OCI-LY7 (cell line): ENCODE results near the gene ZSWIM5. TPM values are rescaled to one million over a fixed set of nuclear protein-coding genes. Genes with fewer than 3 reads are reported as not detected.
A peak's percentile ranks its signal among the peaks of the same experiment; 100 is the strongest.

Experiments
- BruUV-seq: library from RNA; stranded (reverse); fragments of 400-500 nt; replicated peaks from 2 replicates; lab custom pipeline; 2021; lab: Mats Ljungman, UMichigan
- CTCF ChIA-PET: fragments of 300-600 bp; sonication (Branson Sonifier 250); formaldehyde crosslinking; loops from one replicate; lab custom pipeline; 2022; ENCODE audit warnings: antibody characterized with exemption; ENCODE audit not compliant: unreplicated experiment; lab: Charles Lee
- POLR2A ChIA-PET: fragments of 300-600 bp; sonication (Branson Sonifier 250); formaldehyde crosslinking; loops from one replicate; lab custom pipeline; 2022; ENCODE audit warnings: antibody characterized with exemption; lab: Charles Lee
- DNase-seq: peaks from one replicate; pipeline ENCODE4 v3.0.0-alpha.2; 2015; ENCODE audit warnings: low spot score
- H2AFZ ChIP-seq: fragments of 200-600 bp; sonication (generic), shearing (Covaris generic); 2 replicates; pipeline ENCODE4 v1.6.1; 2014; ENCODE audit warnings: mild to moderate bottlenecking, antibody characterized with exemption, low read length, moderate library complexity
- H3K27ac ChIP-seq: fragments of 200-600 bp; sonication (generic); 2 replicates; pipeline ENCODE4 v1.5.1; 2014; ENCODE audit warnings: mixed run types, low read depth, mild to moderate bottlenecking, moderate library complexity, low read length, inconsistent platforms; ENCODE audit not compliant: poor library complexity, severe bottlenecking
- H3K36me3 ChIP-seq: fragments of 200-600 bp; sonication (generic); 2 replicates; pipeline ENCODE4 v1.6.1; 2014; ENCODE audit warnings: mild to moderate bottlenecking, antibody characterized with exemption, low read length, moderate library complexity, mixed read lengths; ENCODE audit not compliant: insufficient read depth
- H3K4me1 ChIP-seq: fragments of 200-600 bp; sonication (generic); 2 replicates; pipeline ENCODE4 v1.5.1; 2014; ENCODE audit warnings: mild to moderate bottlenecking, low read length; ENCODE audit not compliant: insufficient read depth, poor library complexity, severe bottlenecking
- H3K4me2 ChIP-seq: fragments of 200-600 bp; sonication (generic); 2 replicates; pipeline ENCODE4 v1.6.1; 2014; ENCODE audit warnings: mild to moderate bottlenecking, low read length
- H3K4me3 ChIP-seq: fragments of 200-600 bp; sonication (generic); 2 replicates; pipeline ENCODE4 v1.5.1; 2014; ENCODE audit warnings: mild to moderate bottlenecking, low read depth, low read length; ENCODE audit not compliant: poor library complexity, severe bottlenecking
- H3K79me2 ChIP-seq: fragments of 200-600 bp; sonication (generic); 2 replicates; pipeline ENCODE4 v1.6.1; 2016; ENCODE audit warnings: low read depth, mild to moderate bottlenecking, low read length, moderate library complexity, mixed read lengths; ENCODE audit not compliant: insufficient read depth
- H3K9me2 ChIP-seq: fragments of 200-600 bp; sonication (generic); 2 replicates; pipeline ENCODE4 v1.6.1; 2016; ENCODE audit warnings: mild to moderate bottlenecking, low read length, mixed read lengths; ENCODE audit not compliant: insufficient read depth
- H3K9me3 ChIP-seq: fragments of 200-600 bp; sonication (generic); 2 replicates; pipeline ENCODE4 v1.6.1; 2014; ENCODE audit warnings: mild to moderate bottlenecking, mixed run types, low read length, mixed read lengths
- H4K20me1 ChIP-seq: fragments of 200-600 bp; sonication (generic); 2 replicates; pipeline ENCODE4 v1.6.1; 2014; ENCODE audit warnings: mild to moderate bottlenecking, antibody characterized with exemption, low read length, moderate library complexity, mixed read lengths; ENCODE audit not compliant: insufficient read depth
- EZH2phosphoT487 ChIP-seq: fragments of 200-600 bp; sonication (generic); IDR thresholded peaks from 2 replicates; pipeline ENCODE4 v1.6.1; 2018; ENCODE audit warnings: low read depth, borderline replicate concordance, mild to moderate bottlenecking, mixed run types, antibody characterized with exemption, low read length, moderate library complexity, mixed read lengths
- intact Hi-C: fragments of 100-400 bp; cut with micrococcal nuclease; formaldehyde crosslinking; loops from one replicate; pipeline ENCODE4 v1.10.0; 2022; ENCODE audit not compliant: unreplicated experiment
- total RNA-seq, 2 experiments: library from RNA; depleted of rRNA in 1 of 2; stranded (reverse); fragments of >200 nt in 1 of 2; shearing (Covaris generic) in 1 of 2; gene quantifications; 2 replicates each; pipeline ENCODE4 v1.2.3, GENCODE V29; 2014 to 2022
- TF ChIP-seq, protein P1 (sequence below): fragments of 200-600 bp; sonication (generic); conservative IDR thresholded peaks from 2 replicates; pipeline ENCODE4 v1.5.1; 2014; ENCODE audit warnings: mild to moderate bottlenecking, antibody characterized with exemption, low read length, moderate library complexity, mixed read lengths

The ZSWIM5 gene
- total RNA-seq, 2 experiments from 2014 or later, result 0.28 to 0.42 TPM

GRCh38 chr1:45037456-45037855, 168.9 kb downstream of the ZSWIM5 start:
- Histone ChIP-seq H2AFZ (no peak overlapping the region), H3K27ac (no peak overlapping the region), H3K36me3 (no peaks in the 10 kb centered on the region), H3K9me2 (no peaks in the 10 kb centered on the region), H3K9me3 (no peaks in the 10 kb centered on the region), H3K4me3 (no peak overlapping the region), H4K20me1 (no peaks in the 10 kb centered on the region), H3K4me1 (peaks cover 13% of the 10 kb centered on the region), H3K4me2 (no peak overlapping the region), H3K79me2 (no peaks in the 10 kb centered on the region)
- BruUV-seq, result no TSS peak
- TF ChIP-seq, protein P1, sequence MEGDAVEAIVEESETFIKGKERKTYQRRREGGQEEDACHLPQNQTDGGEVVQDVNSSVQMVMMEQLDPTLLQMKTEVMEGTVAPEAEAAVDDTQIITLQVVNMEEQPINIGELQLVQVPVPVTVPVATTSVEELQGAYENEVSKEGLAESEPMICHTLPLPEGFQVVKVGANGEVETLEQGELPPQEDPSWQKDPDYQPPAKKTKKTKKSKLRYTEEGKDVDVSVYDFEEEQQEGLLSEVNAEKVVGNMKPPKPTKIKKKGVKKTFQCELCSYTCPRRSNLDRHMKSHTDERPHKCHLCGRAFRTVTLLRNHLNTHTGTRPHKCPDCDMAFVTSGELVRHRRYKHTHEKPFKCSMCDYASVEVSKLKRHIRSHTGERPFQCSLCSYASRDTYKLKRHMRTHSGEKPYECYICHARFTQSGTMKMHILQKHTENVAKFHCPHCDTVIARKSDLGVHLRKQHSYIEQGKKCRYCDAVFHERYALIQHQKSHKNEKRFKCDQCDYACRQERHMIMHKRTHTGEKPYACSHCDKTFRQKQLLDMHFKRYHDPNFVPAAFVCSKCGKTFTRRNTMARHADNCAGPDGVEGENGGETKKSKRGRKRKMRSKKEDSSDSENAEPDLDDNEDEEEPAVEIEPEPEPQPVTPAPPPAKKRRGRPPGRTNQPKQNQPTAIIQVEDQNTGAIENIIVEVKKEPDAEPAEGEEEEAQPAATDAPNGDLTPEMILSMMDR, result no peak
- TF ChIP-seq EZH2phosphoT487, result no peak
- POLR2A ChIA-PET, result no interaction called here
- no peak for DNase-seq
- intact Hi-C loops, result no loop called here
- CTCF ChIA-PET, result no interaction called here

DNA sequence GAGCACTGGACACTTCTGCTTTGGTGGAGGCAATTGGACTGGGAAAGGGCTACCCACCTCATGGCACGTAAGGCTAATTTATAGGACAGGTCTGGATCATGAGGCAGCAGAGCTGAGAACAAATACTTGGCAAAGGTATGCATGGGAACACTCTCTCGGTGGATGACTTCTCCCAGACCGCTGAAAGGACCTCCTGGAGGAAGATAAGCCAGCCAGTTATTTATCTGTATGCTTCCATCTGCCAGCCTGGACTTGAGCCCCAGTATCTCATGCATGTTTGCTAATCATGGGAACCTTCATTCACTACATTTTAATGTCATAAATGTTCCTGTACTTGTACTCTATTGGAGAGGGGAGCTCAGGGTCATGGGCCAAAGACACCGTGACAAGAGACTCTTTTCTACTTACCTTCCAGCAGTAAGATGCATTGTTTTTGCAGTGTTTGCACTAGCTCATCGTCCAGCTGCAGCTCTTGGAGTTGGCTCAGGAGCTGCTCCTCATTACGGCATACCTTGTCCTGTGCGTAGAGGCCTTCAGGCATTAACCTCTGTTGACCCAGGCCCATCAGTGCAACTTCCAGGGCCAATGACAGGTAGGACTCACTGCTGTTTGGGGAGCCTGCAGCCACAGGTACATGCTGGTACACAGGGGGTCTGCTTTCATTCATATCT, 170.6 kb downstream of the ZSWIM5 start:
- POLR2A ChIA-PET, result interaction anchor here (0.7 kb wide), 1 partner anchor 14 kb away, joined by 4 read pairs; no protein-coding TSS in a partner anchor
- no peak for DNase-seq
- Histone ChIP-seq H3K79me2 (no peaks in the 10 kb centered on the region), H2AFZ (no peak overlapping the region), H3K4me1 (peaks cover 18% of the 10 kb centered on the region), H3K27ac (no peak overlapping the region), H3K9me2 (no peaks in the 10 kb centered on the region), H3K9me3 (no peaks in the 10 kb centered on the region), H3K4me2 (no peak overlapping the region), H3K4me3 (no peak overlapping the region), H3K36me3 (no peaks in the 10 kb centered on the region), H4K20me1 (no peaks in the 10 kb centered on the region)
- TF ChIP-seq, protein P1, result no peak
- no peak for TF ChIP-seq EZH2phosphoT487
- CTCF ChIA-PET, result interaction anchor here (0.5 to 1.9 kb wide), 2 partner anchors 17 to 245 kb away, joined by 5 to 7 read pairs; no protein-coding TSS in a partner anchor
- intact Hi-C loops, result no loop called here
- BruUV-seq, result no TSS peak

DNA sequence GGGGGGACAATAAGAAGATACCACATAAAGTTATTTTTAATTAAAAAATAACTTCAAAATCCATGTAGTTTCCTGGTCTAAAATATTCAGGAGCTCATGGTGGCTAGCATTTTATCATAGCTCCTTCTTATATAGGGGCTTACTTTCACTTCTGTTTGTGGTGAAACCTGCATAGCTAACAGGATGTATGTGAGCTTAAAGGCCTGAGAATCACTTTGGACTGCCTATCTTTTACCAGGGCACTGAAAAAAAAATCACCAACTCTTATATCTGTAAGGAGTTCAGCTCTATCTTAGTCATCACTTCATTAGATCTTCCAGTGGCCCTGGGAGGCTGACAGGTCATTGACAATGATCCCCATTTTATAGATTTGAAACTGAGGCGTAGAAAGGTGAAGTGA, 173.0 kb downstream of the ZSWIM5 start:
- POLR2A ChIA-PET, result interaction anchor here (0.5 to 2.4 kb wide), 8 partner anchors 15 to 578 kb away, joined by 3 to 21 read pairs (median 4); no protein-coding TSS in a partner anchor
- Histone ChIP-seq H2AFZ (peak overlapping the region; percentile 76), H4K20me1 (no peaks in the 10 kb centered on the region), H3K4me1 (peaks cover 18% of the 10 kb centered on the region), H3K36me3 (no peaks in the 10 kb centered on the region), H3K9me3 (no peaks in the 10 kb centered on the region), H3K4me3 (no peak overlapping the region), H3K27ac (peak overlapping the region; percentile 42), H3K79me2 (no peaks in the 10 kb centered on the region), H3K9me2 (no peaks in the 10 kb centered on the region), H3K4me2 (peak overlapping the region; percentile 57)
- intact Hi-C loops, result no loop called here
- CTCF ChIA-PET, result no interaction called here
- BruUV-seq, result no TSS peak
- TF ChIP-seq EZH2phosphoT487, result no peak
- TF ChIP-seq, protein P1, result no peak
- peak; percentile 82 for DNase-seq
